ENCODE measurements around the gene NYAP1. TPM values are rescaled to one million over a fixed set of nuclear protein-coding genes. Genes with fewer than 3 reads are reported as not detected.

Gene NYAP1
- total and polyA plus RNA-seq, 2 of the 8 experiments (the other 6 are each of a cell fraction or from before 2014, with no cell fraction given) = 1.9 to 4.6 TPM

DNA sequence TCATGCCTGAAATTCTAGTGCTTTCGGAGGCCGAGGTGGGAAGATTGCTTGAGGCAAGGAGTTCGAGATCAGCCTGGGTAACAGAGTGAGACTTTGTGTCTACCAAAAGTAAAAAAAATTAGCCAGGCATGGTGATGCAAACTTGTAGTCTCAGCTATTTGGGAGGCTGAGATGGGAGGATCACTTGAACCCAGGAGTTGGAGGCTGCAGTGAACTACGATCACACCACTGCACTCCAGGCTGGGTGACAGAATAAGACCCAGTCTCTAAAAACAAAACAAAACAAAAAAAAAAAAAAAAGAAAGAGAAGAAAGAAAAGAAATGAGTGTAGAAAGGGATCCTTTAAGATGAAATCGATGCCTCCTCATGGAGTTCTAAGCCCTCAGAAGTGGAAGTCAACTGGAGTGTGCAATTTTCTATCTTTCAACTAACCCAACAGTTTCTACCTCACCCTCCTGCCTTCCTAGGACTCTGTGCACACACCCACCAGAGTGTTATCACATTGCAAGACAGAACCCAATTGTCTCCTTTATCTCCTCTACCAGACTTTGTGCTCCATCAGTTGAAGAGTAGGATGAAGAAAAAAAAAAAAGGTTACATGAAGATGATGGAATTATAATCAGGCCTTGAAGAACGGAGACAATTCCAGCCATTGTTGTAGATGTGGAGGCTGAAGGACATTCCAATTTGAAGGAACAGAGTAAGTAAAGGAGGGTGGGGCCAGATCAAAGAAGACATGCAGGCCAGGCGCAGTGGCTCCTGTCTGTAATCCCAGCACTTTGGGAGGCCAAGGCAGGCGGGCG, 26.9 kb downstream of the NYAP1 start:
- FAIRE-seq (no peak), DNase-seq (ENCODE audit: low read depth in 1 of 2, low spot score in 2 of 2) (no peak)
- no peak overlapping the region for H3K14ac ChIP-seq (ENCODE audit: insufficient read length)
- no peaks in the 10 kb centered on the region for H3K23me2 ChIP-seq (ENCODE audit: low read depth, low read length)
- no peak overlapping the region for H3K4me3 ChIP-seq (ENCODE audit: extremely low read depth in 1 of 4, insufficient read depth in 2 of 4, low read depth in 3 of 4, low read length in 4 of 4)
- H3K79me2 ChIP-seq (ENCODE audit: control insufficient read depth in 1 of 2, insufficient read depth in 2 of 2, low read length in 2 of 2) = no peaks in the 10 kb centered on the region
- no peak overlapping the region for H3K18ac ChIP-seq (ENCODE audit: extremely low read depth, low read length)
- no peaks in the 10 kb centered on the region for H3K4me1 ChIP-seq (replicated peaks in 1 of 4; ENCODE audit: control insufficient read depth in 3 of 4, insufficient read depth in 4 of 4, low read length in 3 of 4)
- no peak overlapping the region for H2AK5ac ChIP-seq (ENCODE audit: low read depth, low read length)
- H3K4me2 ChIP-seq (ENCODE audit: insufficient read depth in 1 of 2, low read depth in 2 of 2, low read length in 2 of 2) = no peak overlapping the region
- CTCF ChIA-PET (ENCODE audit: partially characterized antibody) = no interaction called here
- H4K8ac ChIP-seq (ENCODE audit: extremely low read depth, insufficient read depth, low read length) = no peak overlapping the region
- H3K4ac ChIP-seq (replicated peaks; ENCODE audit: insufficient read length, low read depth, low read length) = no peak overlapping the region
- H2BK20ac ChIP-seq (ENCODE audit: low read length) = no peak overlapping the region
- no peak overlapping the region for H2BK120ac ChIP-seq (replicated peaks; ENCODE audit: low read depth, low read length)
- H4K91ac ChIP-seq (replicated peaks; ENCODE audit: insufficient read length, low read length) = no peak overlapping the region
- POLR2A ChIA-PET (ENCODE audit: partially characterized antibody) = interaction anchor here (0.7 kb wide), 1 partner anchor 98 kb away, joined by 3 read pairs; no protein-coding TSS in a partner anchor
- 94% methylated on average over 9 of the region's 9 CpGs; no CpG with 5 or more reads in 1 of the 2 experiments for WGBS, 2 experiments (ENCODE audit: extremely low coverage in 1 of 2, insufficient coverage in 1 of 2, insufficient read length in 1 of 2, insufficient replicate concordance in 2 of 2, low coverage in 1 of 2, low lambda C conversion rate in 2 of 2, missing lambda C conversion rate in 1 of 2)
- H3K56ac ChIP-seq (replicated peaks; ENCODE audit: insufficient read length, low read depth, low read length) = no peak overlapping the region
- H2BK12ac ChIP-seq (ENCODE audit: low read depth, low read length) = no peak overlapping the region
- H2BK15ac ChIP-seq (ENCODE audit: low read length) = no peak overlapping the region
- H3K79me1 ChIP-seq (ENCODE audit: low read depth, low read length) = no peaks in the 10 kb centered on the region
- no peaks in the 10 kb centered on the region for H3K9me3 ChIP-seq (ENCODE audit: insufficient read depth in 2 of 2, low read depth in 1 of 2, low read length in 1 of 2)
- no peak overlapping the region for H3K9ac ChIP-seq (replicated peaks in 1 of 4; ENCODE audit: extremely low read depth in 1 of 4, low read depth in 3 of 4, low read length in 3 of 4)
- H2BK5ac ChIP-seq (ENCODE audit: low read depth, low read length) = no peak overlapping the region
- no peaks in the 10 kb centered on the region for H3K36me3 ChIP-seq (ENCODE audit: control insufficient read depth in 2 of 4, insufficient read depth in 4 of 4, low read length in 3 of 4)
- H3K23ac ChIP-seq (ENCODE audit: insufficient read length) = no peak overlapping the region
- no peak overlapping the region for H3K27ac ChIP-seq (ENCODE audit: low read depth, low read length)
- H4K5ac ChIP-seq (ENCODE audit: insufficient read length, low read depth, low read length) = no peak overlapping the region
- TF ChIP-seq CTBP2 (IDR thresholded peaks at IDR 0.05; ENCODE audit: borderline replicate concordance, insufficient read depth, insufficient read length, low read length) (no peak), ZNF274 (IDR thresholded peaks at IDR 0.05; ENCODE audit: borderline replicate concordance, extremely low read depth, low read length) (no peak), BCL11A (IDR thresholded peaks at IDR 0.05; ENCODE audit: low read depth in 2 of 2, low read length in 2 of 2) (no peak), SRF (IDR thresholded peaks at IDR 0.05; ENCODE audit: low read depth, low read length) (no peak), GTF2F1 (IDR thresholded peaks at IDR 0.05; ENCODE audit: borderline replicate concordance, low read depth, low read length) (no peak), RNF2 (IDR thresholded peaks at IDR 0.05; ENCODE audit: borderline replicate concordance, low read depth, low read length, missing control alignments, poor library complexity, severe bottlenecking) (no peak)
- TF ChIP-seq, protein P1, sequence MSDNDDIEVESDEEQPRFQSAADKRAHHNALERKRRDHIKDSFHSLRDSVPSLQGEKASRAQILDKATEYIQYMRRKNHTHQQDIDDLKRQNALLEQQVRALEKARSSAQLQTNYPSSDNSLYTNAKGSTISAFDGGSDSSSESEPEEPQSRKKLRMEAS (IDR thresholded peaks at IDR 0.05) = no peak
- TF ChIP-seq, protein P2, sequence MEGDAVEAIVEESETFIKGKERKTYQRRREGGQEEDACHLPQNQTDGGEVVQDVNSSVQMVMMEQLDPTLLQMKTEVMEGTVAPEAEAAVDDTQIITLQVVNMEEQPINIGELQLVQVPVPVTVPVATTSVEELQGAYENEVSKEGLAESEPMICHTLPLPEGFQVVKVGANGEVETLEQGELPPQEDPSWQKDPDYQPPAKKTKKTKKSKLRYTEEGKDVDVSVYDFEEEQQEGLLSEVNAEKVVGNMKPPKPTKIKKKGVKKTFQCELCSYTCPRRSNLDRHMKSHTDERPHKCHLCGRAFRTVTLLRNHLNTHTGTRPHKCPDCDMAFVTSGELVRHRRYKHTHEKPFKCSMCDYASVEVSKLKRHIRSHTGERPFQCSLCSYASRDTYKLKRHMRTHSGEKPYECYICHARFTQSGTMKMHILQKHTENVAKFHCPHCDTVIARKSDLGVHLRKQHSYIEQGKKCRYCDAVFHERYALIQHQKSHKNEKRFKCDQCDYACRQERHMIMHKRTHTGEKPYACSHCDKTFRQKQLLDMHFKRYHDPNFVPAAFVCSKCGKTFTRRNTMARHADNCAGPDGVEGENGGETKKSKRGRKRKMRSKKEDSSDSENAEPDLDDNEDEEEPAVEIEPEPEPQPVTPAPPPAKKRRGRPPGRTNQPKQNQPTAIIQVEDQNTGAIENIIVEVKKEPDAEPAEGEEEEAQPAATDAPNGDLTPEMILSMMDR (IDR thresholded peaks at IDR 0.05; ENCODE audit: control extremely low read depth in 1 of 3, insufficient read depth in 1 of 3, low read depth in 1 of 3, low read length in 3 of 3) = no peak
- no peaks in the 10 kb centered on the region; a peak in 1 of 7 replicates for H3K27me3 ChIP-seq (replicated peaks in 1 of 4; ENCODE audit: control insufficient read depth in 3 of 4, extremely low read depth in 1 of 4, insufficient read depth in 3 of 4, low read length in 3 of 4)
- H2AFZ ChIP-seq (ENCODE audit: low read length) = no peak overlapping the region
- H4K20me1 ChIP-seq (replicated peaks in 1 of 2; ENCODE audit: control insufficient read depth in 1 of 2, insufficient read depth in 2 of 2, low read length in 2 of 2) = no peaks in the 10 kb centered on the region

Data from H1 (cell line).